Activated naive CD4-positive, alpha-beta T cell treated with anti-CD3 and anti-CD28 coated beads, Interleukin-2, amount 50 U/mL, for 24 hours (primary cell): ENCODE results near the gene FMR1.

Experiments used
- H3K27ac Mint-ChIP-seq: one replicate; pipeline ENCODE4 v1.8.0; 2021; ENCODE audit warnings: mild to moderate bottlenecking, mixed read lengths
- H3K27me3 Mint-ChIP-seq: one replicate; pipeline ENCODE4 v1.8.0; 2021; ENCODE audit warnings: mixed read lengths
- H3K36me3 Mint-ChIP-seq: one replicate; pipeline ENCODE4 v1.8.0; 2021; ENCODE audit warnings: mixed read lengths
- H3K4me1 Mint-ChIP-seq: one replicate; pipeline ENCODE4 v1.8.0; 2021; ENCODE audit warnings: mixed read lengths
- H3K4me3 Mint-ChIP-seq: one replicate; pipeline ENCODE4 v1.8.0; 2021; ENCODE audit warnings: mild to moderate bottlenecking, mixed read lengths
- H3K9me3 Mint-ChIP-seq: one replicate; pipeline ENCODE4 v1.8.0; 2021; ENCODE audit warnings: mixed read lengths

The FMR1 gene

DNA sequence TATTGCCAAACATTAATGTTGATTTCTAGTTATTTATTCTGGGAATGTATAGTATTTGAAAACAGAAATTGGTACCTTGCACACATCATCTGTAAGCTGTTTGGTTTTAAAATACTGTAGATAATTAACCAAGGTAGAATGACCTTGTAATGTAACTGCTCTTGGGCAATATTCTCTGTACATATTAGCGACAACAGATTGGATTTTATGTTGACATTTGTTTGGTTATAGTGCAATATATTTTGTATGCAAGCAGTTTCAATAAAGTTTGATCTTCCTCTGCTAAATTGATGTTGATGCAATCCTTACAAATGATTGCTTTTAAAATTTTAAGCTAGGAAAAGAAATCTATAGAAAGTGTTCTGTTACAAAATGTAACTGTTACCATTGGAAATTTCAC is 38.6 kb downstream of the FMR1 start:
- peaks cover 7% of the 10 kb centered on the region for H3K36me3 Mint-ChIP-seq

DNA sequence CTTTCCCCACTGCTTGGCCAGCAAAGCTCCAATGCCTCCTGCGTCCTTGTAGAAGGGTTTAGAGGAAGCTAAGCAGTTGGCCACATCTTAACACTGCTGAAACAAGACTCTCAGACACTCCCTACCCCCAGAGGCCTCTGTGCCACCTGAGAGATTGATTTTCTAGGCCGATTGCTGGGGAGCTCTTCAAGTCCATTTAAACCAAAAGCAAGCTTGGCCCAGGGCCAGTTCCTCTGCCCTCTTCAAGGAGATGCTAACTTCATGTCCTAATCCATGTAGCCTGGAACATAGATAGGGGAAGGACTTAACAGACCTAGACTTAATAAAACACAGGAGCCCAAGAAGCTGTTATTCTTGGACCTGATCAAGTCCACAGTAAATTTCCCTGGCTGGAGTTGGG is 42.3 kb downstream of the FMR1 start:
- no peak overlapping the region for H3K4me3 Mint-ChIP-seq
- peaks cover 4% of the 10 kb centered on the region for H3K36me3 Mint-ChIP-seq
- H3K9me3 Mint-ChIP-seq: no peaks in the 10 kb centered on the region
- no peak overlapping the region for H3K27ac Mint-ChIP-seq
- no peaks in the 10 kb centered on the region for H3K27me3 Mint-ChIP-seq
- H3K4me1 Mint-ChIP-seq: no peaks in the 10 kb centered on the region

More for the DNA sequence above, 38.6 kb downstream of the FMR1 start:
- no peak overlapping the region for H3K27ac Mint-ChIP-seq
- H3K9me3 Mint-ChIP-seq: no peaks in the 10 kb centered on the region
- H3K4me3 Mint-ChIP-seq: no peak overlapping the region
- H3K27me3 Mint-ChIP-seq: no peaks in the 10 kb centered on the region
- H3K4me1 Mint-ChIP-seq: no peaks in the 10 kb centered on the region

DNA sequence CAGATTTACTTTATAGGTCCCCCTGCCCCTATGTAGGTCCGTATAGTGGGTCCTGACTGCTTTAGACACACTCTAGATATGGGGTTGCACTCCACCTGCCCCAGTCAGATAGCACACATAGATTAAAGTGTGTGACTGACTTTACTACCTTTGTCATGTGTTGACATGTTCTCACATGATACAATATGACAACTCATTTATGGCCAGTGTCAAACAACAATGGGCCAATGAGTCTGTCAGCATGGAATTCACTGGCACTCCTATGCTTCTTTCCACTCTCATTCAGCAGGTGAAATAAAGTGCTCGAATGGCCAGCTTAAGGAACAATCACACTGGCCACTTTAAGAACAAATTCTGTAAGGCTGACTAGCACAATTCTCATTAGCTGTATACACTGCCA is 45.6 kb downstream of the FMR1 start:
- Mint-ChIP-seq H3K4me3 (no peak overlapping the region), H3K27ac (no peak overlapping the region), H3K27me3 (no peaks in the 10 kb centered on the region), H3K9me3 (no peaks in the 10 kb centered on the region), H3K4me1 (no peaks in the 10 kb centered on the region), H3K36me3 (no peaks in the 10 kb centered on the region)

DNA sequence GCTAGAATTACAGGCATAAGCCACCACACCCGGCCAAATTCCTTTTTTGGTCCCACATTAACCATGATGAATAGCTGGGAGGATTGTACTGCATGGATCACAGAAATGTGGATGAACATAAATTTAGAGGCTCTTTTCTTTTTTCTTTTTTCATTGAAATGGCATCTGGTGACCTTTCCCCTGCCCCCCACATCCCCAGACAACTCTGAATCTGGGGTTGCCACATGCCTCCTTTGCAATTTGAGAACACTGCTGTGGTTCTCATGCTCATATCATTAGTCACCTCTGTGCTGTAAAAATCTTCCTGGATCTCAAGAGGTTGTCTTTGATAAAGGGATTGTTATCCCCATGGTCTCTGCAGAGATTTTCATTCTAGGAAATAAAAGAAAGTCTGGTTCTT is 46.6 kb downstream of the FMR1 start:
- Mint-ChIP-seq H3K36me3 (no peaks in the 10 kb centered on the region), H3K4me1 (no peaks in the 10 kb centered on the region), H3K9me3 (no peaks in the 10 kb centered on the region), H3K4me3 (no peak overlapping the region), H3K27ac (no peak overlapping the region), H3K27me3 (no peaks in the 10 kb centered on the region)

DNA sequence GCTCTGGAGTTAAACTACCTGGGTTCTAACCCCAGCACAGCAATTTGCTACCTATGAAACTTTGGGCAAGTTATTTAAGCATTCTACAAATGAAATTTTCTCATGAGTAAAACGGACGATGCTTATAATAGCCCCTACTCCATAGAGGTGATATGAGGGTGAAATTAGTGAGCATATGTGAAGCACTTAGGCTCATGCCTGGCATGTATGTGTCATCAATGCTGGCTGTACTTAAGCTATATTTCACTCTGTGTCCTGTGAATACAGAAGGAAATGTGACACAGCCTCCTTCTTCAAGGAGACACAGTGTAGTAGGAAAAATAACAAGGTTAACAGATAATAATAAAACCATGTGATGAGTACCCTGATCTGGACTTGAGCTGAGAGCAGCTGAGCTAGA is 49.0 kb downstream of the FMR1 start:
- Mint-ChIP-seq H3K9me3 (no peaks in the 10 kb centered on the region), H3K27ac (no peak overlapping the region), H3K4me3 (no peak overlapping the region), H3K4me1 (no peaks in the 10 kb centered on the region), H3K36me3 (no peaks in the 10 kb centered on the region), H3K27me3 (peaks cover 5% of the 10 kb centered on the region)

DNA sequence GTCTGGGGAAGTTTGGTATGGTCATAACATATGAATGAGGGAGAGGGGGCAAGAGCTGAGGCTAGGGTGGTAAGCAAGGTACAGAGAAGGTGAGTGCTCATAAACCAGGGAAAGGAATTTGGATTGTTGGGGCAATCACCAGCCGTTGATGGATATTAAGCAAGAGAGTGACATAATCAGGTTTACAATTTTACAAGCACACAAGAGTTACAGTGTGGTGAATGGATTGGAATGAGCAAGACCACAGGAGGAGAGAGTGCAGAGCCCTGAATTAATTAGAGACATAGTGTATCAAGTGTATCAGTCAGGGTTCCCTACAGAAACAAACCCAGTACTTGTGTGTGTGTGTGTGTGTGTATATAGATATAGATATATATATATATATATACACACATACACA is 50.8 kb downstream of the FMR1 start:
- H3K27me3 Mint-ChIP-seq: peaks cover 5% of the 10 kb centered on the region
- H3K27ac Mint-ChIP-seq: no peak overlapping the region
- no peaks in the 10 kb centered on the region for H3K4me1 Mint-ChIP-seq
- no peaks in the 10 kb centered on the region for H3K36me3 Mint-ChIP-seq
- no peak overlapping the region for H3K4me3 Mint-ChIP-seq
- no peaks in the 10 kb centered on the region for H3K9me3 Mint-ChIP-seq

DNA sequence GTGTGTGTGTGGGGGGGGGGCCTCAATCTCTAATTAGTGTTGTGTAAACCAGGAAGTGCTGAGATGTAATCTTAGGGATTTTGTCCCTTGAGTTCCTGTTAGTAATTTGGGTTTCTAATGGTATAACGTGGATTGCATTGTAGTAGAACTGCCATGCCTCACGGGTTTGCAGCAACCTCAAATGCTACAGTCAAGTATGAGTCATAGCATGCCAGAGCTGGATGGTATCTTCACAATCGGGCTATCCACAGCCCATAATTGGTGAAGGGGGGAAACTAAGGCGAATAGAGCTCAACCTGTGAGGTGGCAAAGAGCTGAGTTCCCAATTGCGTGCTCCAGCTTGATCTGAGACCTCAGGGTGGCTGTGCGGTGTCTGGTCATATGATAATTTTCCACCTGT is 67.2 kb downstream of the FMR1 start:
- Mint-ChIP-seq H3K27me3 (no peaks in the 10 kb centered on the region), H3K4me3 (no peak overlapping the region), H3K4me1 (no peaks in the 10 kb centered on the region), H3K27ac (no peak overlapping the region), H3K9me3 (no peaks in the 10 kb centered on the region), H3K36me3 (no peaks in the 10 kb centered on the region)

DNA sequence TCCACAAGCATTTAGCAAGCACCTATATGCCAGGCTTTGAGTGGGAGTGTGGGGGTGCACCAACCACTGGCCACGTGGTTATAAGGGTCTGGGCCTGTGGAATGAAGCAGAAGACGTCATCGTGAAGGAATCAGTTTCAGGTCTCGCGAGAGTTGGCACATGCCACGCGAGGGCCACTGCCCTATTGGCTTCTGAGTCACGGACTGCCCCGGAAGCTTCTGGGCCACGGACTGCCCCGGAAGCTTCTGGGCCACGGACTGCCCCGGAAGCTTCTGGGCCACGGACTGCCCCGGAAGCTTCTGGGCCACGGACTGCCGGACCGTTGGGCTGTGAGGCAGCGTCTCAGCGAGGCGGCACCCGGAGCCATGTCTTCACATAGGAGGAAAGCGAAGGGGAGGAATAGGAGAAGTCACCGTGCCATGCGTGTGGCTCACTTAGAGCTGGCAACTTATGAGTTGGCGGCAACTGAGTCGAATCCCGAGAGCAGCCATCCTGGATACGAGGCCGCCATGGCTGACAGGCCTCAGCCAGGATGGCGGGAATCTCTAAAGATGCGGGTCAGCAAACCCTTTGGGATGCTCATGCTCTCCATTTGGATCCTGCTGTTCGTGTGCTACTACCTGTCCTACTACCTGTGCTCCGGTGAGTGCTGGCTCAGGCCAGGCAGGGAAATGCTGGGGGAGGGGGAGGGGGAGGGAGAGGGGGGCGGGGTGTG is 69.5 kb downstream of the FMR1 start, which contains the start of gene FMR1NB:
FMR1NB (plus strand) TSS at position 300 of the 715 bp plus-strand sequence; CDS start at position 366, 66 bp downstream.
- no peaks in the 10 kb centered on the region for H3K9me3 Mint-ChIP-seq
- no peak within 1 kb of the TSS for H3K4me3 Mint-ChIP-seq
- H3K4me1 Mint-ChIP-seq: no peaks in the 10 kb centered on the region
- H3K36me3 Mint-ChIP-seq: no peaks in the 10 kb centered on the region
- no peak within 1 kb of the TSS for H3K27ac Mint-ChIP-seq
- H3K27me3 Mint-ChIP-seq: no peaks in the 10 kb centered on the region
